GM18873 (cell line): ENCODE measurements around the gene DDI2.
"Not testable (repeated sequence)": the region's sequence is repeated elsewhere in the genome, so short reads cannot be mapped to it uniquely, and the experiment has no call there.

ENCODE experiments used
- ATAC-seq: cut with Tn5 transposase; IDR thresholded peaks from one replicate; pipeline ENCODE4 v1.9.1; 2021; ENCODE audit warnings: mild to moderate bottlenecking, moderate library complexity, moderate number of reproducible peaks; ENCODE audit not compliant: unreplicated experiment, low FRiP score

Gene DDI2

DNA sequence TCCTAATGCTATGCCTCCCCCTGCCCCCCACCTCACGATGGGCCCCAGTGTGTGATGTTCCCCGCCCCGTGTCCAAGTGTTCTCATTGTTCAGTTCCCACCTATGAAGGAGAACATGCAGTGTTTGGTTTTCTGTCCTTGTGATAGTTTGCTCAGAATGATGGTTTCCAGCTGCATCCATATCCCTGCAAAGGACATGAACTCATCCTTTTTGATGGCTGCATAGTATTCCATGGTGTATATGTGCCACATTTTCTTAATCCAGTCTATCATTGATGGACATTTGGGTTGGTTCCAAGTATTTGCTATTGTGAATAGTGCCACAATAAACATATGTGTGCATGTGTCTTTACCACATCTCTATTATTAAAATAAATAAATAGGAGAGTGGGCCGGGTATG, 82.1 kb downstream of the DDI2 start:
- not testable (repeated sequence) for ATAC-seq

DNA sequence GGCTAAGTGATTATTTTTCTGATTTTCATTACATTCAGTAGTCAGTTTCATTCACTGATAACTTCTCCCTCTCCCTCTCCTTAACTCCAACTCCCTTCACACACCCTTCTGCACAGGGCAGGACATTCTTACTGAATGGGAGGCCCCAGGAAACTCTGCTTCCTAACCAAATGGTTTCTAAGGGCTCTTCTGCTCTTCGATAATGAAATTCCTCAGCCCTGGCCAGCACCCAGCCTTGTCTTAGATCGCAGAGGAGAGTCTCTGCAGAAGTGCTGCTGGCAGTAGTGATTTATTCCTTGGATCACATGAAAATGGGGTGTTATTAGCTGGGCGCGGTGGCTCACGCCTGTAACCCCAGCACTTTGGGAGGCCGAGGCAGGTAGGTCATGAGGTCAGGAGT, 83.2 kb downstream of the DDI2 start:
- no peak for ATAC-seq

DNA sequence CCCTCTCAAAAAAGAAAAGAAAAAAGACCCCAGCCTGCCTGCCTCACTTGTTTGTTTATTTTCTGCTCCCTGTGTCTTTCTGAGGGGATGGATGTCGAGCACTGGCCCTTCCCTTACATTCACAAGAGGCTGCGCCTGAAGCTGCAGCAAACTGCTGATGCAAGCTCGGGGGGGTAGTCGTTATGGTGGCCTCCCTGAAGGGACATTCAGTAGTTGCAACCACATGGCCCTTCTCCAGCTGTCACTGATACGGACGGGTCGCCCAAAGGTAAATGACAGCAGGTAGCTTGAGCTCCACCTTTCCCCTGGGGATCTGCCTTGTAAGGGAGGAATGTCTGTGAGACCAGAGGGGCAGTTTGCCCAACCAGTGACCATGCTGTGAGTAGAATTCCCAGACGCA, 84.5 kb downstream of the DDI2 start:
- no peak for ATAC-seq

DNA sequence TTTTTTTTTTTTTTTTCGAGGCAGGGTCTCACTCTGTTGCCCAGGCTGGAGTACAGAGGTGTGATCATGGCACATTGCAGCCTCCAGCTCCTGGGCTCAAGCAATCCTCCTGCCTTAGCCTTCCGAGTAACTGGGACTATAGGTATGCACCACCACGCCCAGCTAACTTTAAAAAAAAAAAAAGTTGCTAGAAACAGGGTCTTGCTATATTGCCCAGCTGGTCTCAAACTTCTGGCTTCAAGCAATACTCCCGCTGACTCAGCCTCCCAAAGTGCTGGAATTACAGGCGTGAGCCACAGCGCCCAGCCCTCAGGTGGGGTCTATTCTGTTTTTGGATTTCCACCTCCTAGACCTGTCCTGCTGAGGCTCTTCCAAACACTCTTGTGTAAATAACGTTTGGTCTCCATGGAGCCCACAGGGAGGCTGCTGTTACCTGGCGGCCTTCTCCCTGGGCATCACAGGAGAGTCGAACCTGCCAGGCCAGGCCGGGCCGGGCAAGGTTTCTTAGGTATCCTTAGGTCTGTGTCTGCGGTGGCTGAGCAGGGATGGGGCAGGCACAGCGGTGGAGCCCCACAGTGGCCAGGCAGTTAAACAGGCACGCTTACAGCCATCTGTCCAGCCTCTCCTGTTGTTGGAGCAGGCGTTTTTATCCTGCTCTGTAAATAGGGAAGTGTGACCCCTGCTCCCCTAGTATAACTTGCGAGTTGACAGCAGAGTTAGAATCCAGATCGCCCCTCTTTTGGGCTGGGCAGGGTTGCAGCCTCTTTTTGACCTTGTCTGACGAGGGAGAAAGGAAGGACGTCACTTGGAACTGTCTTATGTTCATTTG, 85.7 kb downstream of the DDI2 start:
- no peak for ATAC-seq

DNA sequence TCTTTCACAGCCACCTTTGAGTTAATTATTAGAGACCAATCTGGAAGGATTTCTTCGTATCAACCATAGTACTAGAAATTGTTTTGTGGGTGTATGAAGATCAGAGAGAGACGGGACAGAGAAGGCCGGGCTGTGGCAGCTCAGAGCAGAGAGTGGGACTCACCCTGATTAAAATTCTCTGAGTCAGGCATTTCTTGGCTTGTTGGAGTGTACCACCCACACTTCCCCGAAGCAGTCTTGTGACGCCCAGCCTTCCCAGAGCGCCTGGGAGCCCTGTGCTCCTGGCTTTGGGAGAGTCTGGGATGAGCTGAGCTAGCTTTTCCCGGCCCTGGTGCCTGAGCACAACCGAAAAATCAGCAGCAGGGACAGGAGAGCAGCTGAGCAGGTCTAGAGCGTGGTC, 86.3 kb downstream of the DDI2 start:
- no peak for ATAC-seq

DNA sequence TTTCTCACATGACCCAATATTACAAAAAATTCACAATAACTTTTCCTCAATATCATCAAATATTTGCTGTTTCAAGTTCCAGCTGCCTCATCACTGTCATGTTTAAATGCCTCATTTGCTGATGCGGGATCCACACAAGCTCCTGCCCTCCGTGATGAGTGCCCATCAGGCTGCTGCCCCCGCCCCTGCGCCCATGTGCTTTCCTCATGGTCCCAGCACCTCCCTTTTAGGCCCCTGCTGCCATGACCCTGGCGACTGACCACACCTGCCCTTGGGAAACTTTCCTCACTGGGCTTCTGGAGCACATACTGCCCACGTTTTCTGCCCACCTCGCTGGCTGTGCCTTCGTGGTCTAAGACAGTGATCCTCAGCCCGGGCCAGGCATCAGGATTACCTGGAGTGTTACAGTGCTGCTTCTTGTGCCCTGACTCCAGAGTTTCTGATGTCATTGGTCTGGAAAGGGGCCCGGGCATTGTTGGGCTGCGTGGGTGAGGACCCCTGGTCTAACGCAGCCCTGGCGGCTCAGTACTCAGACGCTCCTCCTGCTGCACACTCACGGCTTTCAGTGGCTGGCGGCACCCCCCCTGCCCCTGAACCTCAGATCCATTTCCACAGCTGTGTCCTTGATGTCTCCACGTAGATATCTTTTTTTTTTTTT, 87.4 kb downstream of the DDI2 start:
- ATAC-seq = no peak

DNA sequence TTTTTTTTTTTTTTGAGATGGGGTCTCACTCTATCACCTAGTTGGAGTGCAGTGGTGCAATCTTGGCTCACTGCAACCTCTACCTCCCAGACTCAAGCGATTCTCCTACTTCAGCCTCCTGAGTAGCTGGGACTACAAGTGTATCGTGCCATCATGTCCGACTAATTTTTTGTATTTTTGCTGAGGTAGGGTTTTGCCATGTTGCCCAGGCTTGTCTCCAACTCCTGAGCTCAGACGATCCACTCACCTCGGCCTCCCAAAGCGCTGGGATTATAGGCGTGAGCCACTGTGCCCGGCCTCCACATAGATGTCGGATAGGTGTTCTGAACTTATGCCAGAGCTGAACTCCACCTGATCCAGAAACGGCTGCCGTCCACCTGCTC, 87.9 kb downstream of the DDI2 start:
- no peak for ATAC-seq

DNA sequence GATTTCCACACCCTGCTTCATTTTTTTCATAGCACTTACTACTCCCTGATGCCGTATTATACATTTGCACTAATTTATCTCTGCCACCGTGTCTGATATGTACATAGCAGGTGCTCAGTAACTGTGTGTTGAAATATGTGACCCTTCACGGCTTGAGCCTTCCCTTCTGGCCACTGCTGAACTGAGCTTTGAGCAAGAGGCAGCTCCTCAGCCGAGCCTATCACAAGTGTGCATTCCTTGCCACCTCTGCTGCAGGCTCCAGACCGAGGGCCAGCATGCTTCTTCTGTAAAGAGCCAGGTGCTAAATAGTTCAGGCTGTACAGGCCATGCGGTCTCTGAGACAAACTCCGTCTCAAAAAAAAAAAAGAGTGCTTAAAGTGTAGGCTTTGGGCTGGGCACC, 89.5 kb downstream of the DDI2 start:
- ATAC-seq = no peak

DNA sequence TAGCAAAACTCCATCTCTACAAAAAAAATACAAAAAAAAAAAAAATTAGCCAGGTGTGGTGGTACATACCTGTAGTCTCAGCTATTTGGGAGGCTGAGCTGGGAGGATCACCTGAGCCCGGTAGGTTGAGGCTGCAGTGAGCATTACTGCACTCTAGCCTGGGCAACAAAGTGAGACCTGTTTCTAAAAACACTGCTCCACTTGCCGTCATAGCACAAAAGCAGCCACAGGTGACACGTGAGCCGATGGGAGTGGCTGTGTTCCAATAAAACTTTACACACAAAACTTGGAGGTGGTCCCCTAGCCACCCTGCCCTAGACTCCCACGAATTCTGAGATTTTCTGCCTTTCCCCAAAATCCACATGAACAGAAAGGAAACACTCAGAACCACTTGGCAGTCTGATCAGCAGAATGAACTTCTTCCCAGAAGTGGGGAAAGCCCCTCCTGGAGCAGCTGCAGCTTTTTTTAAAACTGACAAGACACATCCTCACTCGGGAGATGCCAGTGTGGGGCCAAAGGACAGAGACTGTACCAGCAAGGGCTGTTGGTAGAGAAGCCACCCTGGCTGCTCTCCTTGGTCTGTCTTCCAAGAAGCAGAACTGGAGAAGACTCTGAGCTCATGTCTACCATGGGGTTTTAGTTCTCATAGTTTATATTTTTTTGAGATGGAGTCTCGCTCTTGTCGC, 90.1 kb downstream of the DDI2 start:
- no peak for ATAC-seq

DNA sequence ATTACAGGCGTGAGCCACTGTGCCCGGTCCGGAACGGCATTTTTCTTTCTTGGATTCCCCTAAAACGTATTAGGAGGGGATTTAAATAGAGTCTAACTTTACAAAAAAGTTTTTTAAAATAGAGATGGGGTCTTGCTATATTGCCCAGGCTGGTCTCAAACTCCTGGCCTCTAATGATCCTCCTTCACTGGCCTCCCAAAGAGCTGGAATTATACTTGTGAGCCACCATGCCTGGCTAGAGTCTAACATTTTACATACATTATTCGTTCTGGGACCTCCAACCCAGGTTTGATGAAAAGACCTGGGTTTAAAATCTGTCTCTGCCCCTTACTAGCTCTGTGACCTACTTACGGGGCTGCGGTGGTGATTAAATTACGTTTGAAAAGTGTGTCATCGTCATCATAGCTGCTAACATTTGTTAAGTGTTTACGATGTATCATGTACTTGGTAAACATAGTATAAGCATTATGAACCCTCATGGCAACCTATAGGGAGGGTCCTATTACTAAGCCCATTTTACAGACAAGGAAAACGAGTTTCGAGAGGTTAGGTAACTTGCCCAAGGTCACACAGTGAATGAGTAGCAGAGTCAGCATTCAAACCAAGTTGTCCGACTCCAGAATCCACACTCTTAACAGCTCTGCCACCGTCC, 91.4 kb downstream of the DDI2 start:
- no peak for ATAC-seq

DNA sequence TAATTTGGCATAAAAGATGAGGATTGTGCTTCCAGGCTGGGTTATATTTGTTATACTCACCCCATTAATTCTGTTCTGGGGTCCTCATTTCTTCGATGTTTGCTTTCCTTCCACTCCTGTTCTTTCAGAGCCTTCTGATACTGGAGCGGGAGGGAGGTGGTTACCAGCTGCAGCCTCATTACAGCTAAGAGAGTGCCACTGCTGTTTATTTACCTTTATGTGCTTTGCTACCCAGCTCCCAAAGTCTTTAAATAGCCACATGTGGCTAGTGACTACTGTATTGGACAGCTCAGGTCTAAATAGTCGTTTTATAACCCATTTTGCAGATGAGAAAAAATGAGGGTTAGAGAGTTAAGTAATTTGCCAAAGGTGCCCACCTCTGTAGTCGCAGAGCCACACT, 92.0 kb downstream of the DDI2 start:
- no peak for ATAC-seq

DNA sequence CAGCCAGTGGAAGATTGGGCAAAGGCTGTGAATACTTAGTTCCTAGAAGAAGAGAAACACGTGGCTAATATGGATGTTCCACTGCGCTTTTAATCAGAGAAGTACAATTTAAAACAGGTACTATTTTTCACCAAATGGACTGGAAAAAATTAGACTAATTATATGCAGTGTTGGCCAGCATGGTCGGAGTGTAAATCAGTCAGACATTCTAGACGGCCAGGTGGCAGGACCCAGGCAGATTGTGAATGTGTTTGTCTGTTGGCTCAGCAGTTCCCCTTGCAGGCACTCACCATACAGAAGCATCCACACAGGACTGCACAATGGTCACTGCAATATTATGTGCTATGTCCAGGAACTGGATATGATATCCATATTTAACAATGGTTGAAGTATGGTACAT, 94.9 kb downstream of the DDI2 start:
- no peak for ATAC-seq

DNA sequence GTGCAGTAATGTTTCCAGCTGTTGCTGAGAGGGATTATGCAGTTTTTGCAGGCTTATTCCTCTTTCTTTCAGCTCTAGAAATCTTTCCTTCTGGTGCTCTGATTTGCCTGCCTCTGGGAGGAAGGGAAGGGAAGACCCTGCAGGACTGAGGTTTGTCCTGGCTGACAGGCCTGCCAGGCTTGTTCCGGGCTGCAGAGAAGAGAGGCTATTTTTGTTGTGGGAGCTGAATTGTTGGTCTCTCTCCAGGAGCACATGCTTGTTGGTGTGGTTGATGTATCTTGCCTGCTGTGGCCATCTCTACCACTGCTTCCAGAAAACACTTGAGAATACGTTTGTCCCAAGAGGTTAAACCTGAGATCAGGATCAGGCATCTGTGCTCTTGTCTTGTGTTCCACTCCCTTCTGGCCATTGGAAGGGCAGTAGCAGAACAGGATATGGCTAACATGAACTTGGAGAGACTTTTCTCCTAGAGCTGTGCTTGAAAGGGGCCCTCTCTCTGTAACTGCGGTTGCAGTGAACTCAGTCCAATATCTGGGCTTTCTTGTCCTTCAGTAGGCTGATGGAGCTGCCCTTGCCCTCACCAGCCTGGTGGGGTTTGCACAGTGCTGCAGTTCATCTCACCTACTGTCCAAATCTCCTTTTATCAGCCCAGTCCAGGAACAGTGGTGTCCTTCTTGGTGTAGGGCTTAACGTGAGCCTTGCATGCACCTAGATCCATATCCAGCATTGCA, 97.3 kb downstream of the DDI2 start:
- ATAC-seq = no peak

DNA sequence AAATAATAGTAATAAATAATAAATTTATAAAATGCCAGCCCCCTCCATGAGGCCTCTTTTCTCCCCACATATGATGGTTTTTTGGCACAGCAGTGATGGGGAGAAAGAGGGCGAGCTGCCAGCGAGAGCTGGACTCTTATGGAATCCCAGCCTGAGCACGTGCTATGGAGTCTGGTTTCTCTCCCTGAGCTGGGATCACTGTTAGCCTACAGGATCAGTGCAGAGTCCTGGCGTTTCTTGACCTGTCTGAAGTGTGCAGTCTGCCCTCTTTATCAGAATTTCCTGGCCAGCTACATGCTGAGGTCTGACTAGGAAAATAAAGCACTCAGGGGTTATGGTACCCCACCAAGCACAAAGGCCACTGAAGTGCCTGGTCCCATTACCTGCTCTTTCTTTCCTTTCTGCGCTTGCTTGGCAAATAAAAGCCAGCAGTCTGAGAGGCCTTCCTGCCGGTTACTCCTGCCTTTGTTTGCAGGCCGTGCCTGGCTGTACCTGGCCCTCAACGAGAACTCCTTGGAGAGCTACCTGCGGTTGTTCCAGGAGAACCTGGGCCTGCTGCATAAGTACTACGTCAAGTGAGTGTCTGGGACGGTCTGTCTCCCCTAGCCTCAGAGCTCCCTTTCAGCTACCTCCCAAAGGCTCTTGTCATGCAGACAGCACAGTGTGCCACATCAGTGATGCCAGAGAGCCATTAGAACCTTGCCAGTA, 100.3 kb downstream of the DDI2 start:
- no peak for ATAC-seq

DNA sequence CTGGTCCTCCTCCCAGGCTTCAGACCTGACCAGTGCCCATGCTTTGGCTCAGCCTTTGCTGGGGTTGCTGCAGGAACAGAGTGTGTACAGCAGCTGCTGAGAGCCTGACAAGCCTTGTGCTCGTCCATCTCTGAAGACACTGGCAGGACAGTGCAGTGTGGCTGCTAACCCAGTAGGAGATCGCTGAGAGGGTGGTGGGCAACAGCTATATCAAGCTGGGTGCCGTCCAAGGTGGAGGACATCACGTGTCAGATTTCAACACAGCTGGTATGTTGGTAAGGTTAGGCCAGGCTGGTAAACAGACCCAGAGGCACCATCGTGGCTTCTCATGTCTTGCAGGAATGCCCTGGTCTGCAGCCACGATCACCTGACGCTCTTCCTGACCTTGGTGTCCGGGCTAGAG, 100.9 kb downstream of the DDI2 start:
- no peak for ATAC-seq
